ENCODE results near the gene MRPS17.

Gene MRPS17

GRCh38 chr7:55970978-55971377 lies 19.3 kb downstream of the MRPS17 start:
- no peak overlapping the region for H3K4me3 ChIP-seq (ENCODE audit: low read depth, low read length)
- no peak for DNase-seq (ENCODE audit: low read depth)
- TF ChIP-seq CTCF (IDR thresholded peaks at IDR 0.05; ENCODE audit: insufficient read depth, low read depth, low read length, missing control alignments), result no peak

- DNase-seq (ENCODE audit: low read depth), result no peak
- no peak overlapping the region for H3K4me3 ChIP-seq (ENCODE audit: low read depth, low read length)
- no peak for TF ChIP-seq CTCF (IDR thresholded peaks at IDR 0.05; ENCODE audit: insufficient read depth, low read depth, low read length, missing control alignments)
Observed at GRCh38 chr7:55973747-55974250, 22.1 kb downstream of the MRPS17 start.

DNA sequence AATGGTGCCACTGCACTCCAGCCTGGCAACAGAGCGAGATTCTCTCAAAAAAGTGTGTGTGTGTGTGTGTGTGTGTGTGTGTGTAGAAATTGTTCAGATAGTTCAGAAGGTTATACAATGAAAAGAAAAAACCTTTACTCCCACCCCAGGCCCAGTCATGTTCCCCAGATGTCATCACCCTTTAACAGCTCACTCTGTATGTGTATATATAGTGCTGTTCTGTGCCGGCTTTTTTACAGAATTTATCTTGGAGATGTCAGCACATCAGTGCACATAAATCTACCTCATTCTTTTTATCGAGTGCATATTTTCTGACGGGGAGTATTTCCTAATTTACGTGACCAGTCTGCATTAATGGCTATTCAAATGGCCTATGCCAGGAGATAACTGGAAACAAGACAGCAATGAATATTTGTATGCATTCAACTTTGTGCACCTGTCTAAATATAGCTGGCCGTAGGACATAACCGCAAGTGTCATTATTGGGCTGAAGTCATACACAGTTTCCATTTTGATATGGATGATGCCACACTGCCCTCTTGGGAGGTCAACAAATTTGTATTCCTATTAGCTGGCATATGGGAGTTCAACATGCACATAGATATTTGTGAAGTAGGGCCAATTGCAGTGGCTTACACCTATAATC lies 24.4 kb downstream of the MRPS17 start:
- no peak for TF ChIP-seq CTCF (IDR thresholded peaks at IDR 0.05; ENCODE audit: insufficient read depth, low read depth, low read length, missing control alignments)
- H3K4me3 ChIP-seq (ENCODE audit: low read depth, low read length), result no peak overlapping the region
- no peak for DNase-seq (ENCODE audit: low read depth)

DNA sequence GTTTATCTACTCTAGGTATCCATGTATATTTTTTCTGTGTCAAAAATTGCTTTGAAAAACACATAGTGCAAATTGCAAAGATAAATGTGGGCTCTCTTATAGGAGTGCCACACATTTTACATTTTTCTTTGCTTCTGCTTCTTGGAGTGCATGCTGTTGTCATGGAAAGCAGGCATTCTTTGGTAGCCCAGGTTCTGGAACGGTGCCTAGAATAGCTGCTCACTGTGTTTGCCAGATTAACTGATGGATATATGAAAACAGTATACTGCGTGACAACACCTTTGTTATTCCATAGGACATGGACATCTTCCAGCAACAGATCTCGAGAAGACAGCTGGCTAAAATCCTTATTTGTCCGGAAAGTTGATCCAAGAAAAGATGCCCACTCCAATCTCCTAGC lies 26.2 kb downstream of the MRPS17 start:
- no peak overlapping the region for H3K4me3 ChIP-seq (ENCODE audit: low read depth, low read length)
- no peak for DNase-seq (ENCODE audit: low read depth)
- no peak for TF ChIP-seq CTCF (IDR thresholded peaks at IDR 0.05; ENCODE audit: insufficient read depth, low read depth, low read length, missing control alignments)

- TF ChIP-seq CTCF (IDR thresholded peaks at IDR 0.05; ENCODE audit: insufficient read depth, low read depth, low read length, missing control alignments), result no peak
- DNase-seq (ENCODE audit: low read depth), result no peak
- no peak overlapping the region for H3K4me3 ChIP-seq (ENCODE audit: low read depth, low read length)
Observed at GRCh38 chr7:55980266-55980665, 28.6 kb downstream of the MRPS17 start.

- no peak for TF ChIP-seq CTCF (IDR thresholded peaks at IDR 0.05; ENCODE audit: insufficient read depth, low read depth, low read length, missing control alignments)
- DNase-seq (ENCODE audit: low read depth), result no peak
Observed at GRCh38 chr7:55983537-55983936, 31.9 kb downstream of the MRPS17 start.

GRCh38 chr7:55992346-55992745 lies 40.7 kb downstream of the MRPS17 start:
- H3K4me3 ChIP-seq (ENCODE audit: low read depth, low read length), result no peak overlapping the region
- DNase-seq (ENCODE audit: low read depth), result no peak
- no peak for TF ChIP-seq CTCF (IDR thresholded peaks at IDR 0.05; ENCODE audit: insufficient read depth, low read depth, low read length, missing control alignments)

More at GRCh38 chr7:55983537-55983936, 31.9 kb downstream of the MRPS17 start:
- no peak overlapping the region for H3K4me3 ChIP-seq (ENCODE audit: low read depth, low read length)
